ENCODE results near the gene CCNI2. TPM values are rescaled to one million over a fixed set of nuclear protein-coding genes. Genes with fewer than 3 reads are reported as not detected.

CCNI2 gene
- total RNA-seq, 2 donors from 2014 or later = 1.1 to 3.9 TPM

GRCh38 chr5:132776131-132776937, 29.1 kb downstream of the CCNI2 start:
- Mint-ChIP-seq H3K4me3 (peak overlapping the region; percentile 44), H3K36me3 (no peaks in the 10 kb centered on the region), H3K4me1 (ENCODE audit: low read depth in 2 of 2) (peaks cover 12 to 18% of the 10 kb centered on the region in 2 donors), H3K9me3 (no peaks in the 10 kb centered on the region), H3K27me3 (peaks cover 26 to 31% of the 10 kb centered on the region in 2 donors), H3K27ac (no peak overlapping the region)
- ATAC-seq (peak in 1 of 2 donors; percentile 7), DNase-seq (ENCODE audit: low spot score) (no peak)

GRCh38 chr5:132776938-132777208, 29.6 kb downstream of the CCNI2 start:
- Mint-ChIP-seq H3K36me3 (no peaks in the 10 kb centered on the region), H3K9me3 (no peaks in the 10 kb centered on the region), H3K27ac (no peak overlapping the region), H3K4me1 (ENCODE audit: low read depth in 2 of 2) (peaks cover 12 to 18% of the 10 kb centered on the region in 2 donors), H3K27me3 (peaks cover 31 to 36% of the 10 kb centered on the region in 2 donors), H3K4me3 (no peak overlapping the region)
- DNase-seq (ENCODE audit: low spot score) (no peak), ATAC-seq (no peak)

GRCh38 chr5:132777209-132778069, 30.2 kb downstream of the CCNI2 start, which contains the start of gene SEPTIN8:
SEPTIN8 (minus strand) TSS chr5:132777239; CDS start chr5:132777137, 102 bp downstream.
- peaks cover 36 to 42% of the 10 kb centered on the region in 2 donors for H3K27me3 Mint-ChIP-seq
- DNase-seq (ENCODE audit: low spot score) (peak; percentile 75), ATAC-seq (peak; percentile 82 to 84)
- H3K4me1 Mint-ChIP-seq (ENCODE audit: low read depth in 2 of 2) = peaks cover 12 to 18% of the 10 kb centered on the region in 2 donors
- H3K27ac Mint-ChIP-seq = peak within 1 kb of the TSS; percentile 19 to 72
- peak within 1 kb of the TSS; percentile 77 for H3K4me3 Mint-ChIP-seq
- H3K36me3 Mint-ChIP-seq = no peaks in the 10 kb centered on the region
- H3K9me3 Mint-ChIP-seq = no peaks in the 10 kb centered on the region

- Mint-ChIP-seq H3K4me3 (peak overlapping the region; percentile 77), H3K4me1 (ENCODE audit: low read depth in 2 of 2) (peaks cover 12 to 18% of the 10 kb centered on the region in 2 donors), H3K27ac (peak overlapping the region; percentile 19 to 72), H3K9me3 (no peaks in the 10 kb centered on the region), H3K36me3 (no peaks in the 10 kb centered on the region), H3K27me3 (peaks cover 36 to 42% of the 10 kb centered on the region in 2 donors)
- ATAC-seq = no peak
- no peak for DNase-seq (ENCODE audit: low spot score)
These were observed 30.9 kb downstream of the CCNI2 start for GRCh38 chr5:132778129-132778528.

DNA sequence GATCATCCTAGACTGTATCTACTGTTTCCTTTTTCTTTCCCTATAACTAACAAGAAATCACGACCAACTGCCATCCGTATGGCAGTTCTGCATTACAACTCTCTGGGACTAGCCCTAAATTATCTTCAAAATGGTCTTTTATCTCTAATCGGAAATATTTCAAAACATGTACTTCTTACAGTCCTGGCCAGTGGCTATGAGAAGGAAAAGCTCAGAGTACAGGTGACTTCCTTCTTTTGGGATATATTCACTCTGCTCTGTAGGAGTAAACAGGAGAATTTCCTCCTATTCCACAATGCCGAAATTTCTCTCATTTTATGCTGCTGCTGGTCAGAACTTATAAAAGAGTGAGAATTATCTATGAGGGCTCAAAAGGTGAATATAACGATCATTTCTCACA, 31.6 kb downstream of the CCNI2 start:
- ATAC-seq = no peak
- Mint-ChIP-seq H3K9me3 (no peaks in the 10 kb centered on the region), H3K27me3 (peaks cover 36 to 42% of the 10 kb centered on the region in 2 donors), H3K36me3 (no peaks in the 10 kb centered on the region), H3K27ac (no peak overlapping the region), H3K4me3 (peak overlapping the region; percentile 77), H3K4me1 (ENCODE audit: low read depth in 2 of 2) (peaks cover 8 to 18% of the 10 kb centered on the region in 2 donors)
- DNase-seq (ENCODE audit: low spot score) = no peak

DNA sequence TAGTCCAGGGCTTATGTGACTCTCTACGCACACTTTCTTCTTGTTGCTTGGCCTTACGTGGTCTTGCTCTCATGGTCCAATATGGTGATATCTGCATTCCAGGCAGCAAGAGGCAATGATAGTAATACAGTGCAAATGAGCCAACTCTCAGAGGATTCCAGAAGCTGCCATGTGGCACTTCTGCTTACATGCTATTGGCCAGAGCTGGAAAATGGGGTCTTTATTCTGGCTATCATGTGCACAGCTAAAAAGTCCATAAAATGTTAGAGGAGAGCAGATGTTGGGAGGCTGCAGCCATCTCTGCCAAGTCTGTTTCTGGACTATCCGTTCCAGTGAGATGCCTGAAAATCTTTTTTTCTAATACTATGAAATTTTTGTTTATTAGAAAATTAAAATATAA, 32.7 kb downstream of the CCNI2 start:
- Mint-ChIP-seq H3K36me3 (no peaks in the 10 kb centered on the region), H3K4me3 (no peak overlapping the region), H3K9me3 (no peaks in the 10 kb centered on the region), H3K27ac (no peak overlapping the region), H3K27me3 (peaks cover 37 to 45% of the 10 kb centered on the region in 2 donors), H3K4me1 (ENCODE audit: low read depth in 2 of 2) (peaks cover 8 to 18% of the 10 kb centered on the region in 2 donors)
- DNase-seq (ENCODE audit: low spot score) (no peak), ATAC-seq (no peak)

GRCh38 chr5:132780577-132780976, 33.4 kb downstream of the CCNI2 start:
- Mint-ChIP-seq H3K4me1 (ENCODE audit: low read depth in 2 of 2) (peaks cover 8 to 13% of the 10 kb centered on the region in 2 donors), H3K27ac (no peak overlapping the region), H3K4me3 (no peak overlapping the region), H3K9me3 (no peaks in the 10 kb centered on the region), H3K36me3 (no peaks in the 10 kb centered on the region), H3K27me3 (peaks cover 42 to 51% of the 10 kb centered on the region in 2 donors)
- DNase-seq (ENCODE audit: low spot score) (no peak), ATAC-seq (no peak)

DNA sequence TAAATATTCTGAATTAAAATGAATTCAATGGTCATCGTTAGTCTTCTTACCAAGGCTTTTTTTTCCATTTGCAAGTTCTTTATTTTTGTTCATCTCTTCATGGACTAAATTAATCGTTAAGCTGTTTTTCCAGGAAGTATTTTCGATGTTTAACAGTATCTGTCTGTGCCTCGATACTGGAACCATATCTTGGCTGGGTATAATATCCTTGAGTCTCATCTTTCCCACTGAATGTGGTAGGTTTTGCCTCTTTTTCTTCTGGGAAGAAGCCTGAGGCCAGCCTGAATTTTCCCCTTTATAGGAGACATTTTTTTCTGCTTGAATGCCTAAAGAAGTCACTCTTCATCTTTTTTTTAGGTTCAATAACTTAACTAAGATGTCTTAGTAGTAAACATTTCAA, 33.8 kb downstream of the CCNI2 start:
- Mint-ChIP-seq H3K4me1 (ENCODE audit: low read depth in 2 of 2) (peaks cover 8 to 12% of the 10 kb centered on the region in 2 donors), H3K27ac (no peak overlapping the region), H3K36me3 (no peaks in the 10 kb centered on the region), H3K4me3 (no peak overlapping the region), H3K27me3 (peaks cover 45 to 55% of the 10 kb centered on the region in 2 donors), H3K9me3 (no peaks in the 10 kb centered on the region)
- DNase-seq (ENCODE audit: low spot score) (no peak), ATAC-seq (no peak)

DNA sequence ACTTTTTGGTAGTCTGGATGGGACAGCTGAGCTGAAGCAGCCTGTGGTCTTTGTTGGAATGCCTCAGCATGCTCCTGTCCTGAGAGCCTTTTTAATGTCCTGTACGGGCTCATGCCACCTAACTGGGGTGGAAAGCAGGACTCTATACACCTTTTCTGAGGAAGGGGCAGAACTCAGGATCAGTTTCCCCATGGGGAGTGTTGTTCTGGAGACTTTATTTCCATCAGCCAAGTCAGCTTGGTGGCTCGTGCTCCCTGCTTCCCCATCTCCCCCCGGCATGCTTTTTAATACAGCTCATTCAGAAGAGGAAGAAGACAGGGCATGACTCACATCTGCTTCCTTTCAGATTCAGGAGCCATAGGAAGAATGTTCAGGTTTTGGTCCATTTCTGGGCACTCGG, 34.9 kb downstream of the CCNI2 start:
- no peaks in the 10 kb centered on the region for H3K9me3 Mint-ChIP-seq
- no peak overlapping the region for H3K27ac Mint-ChIP-seq
- H3K27me3 Mint-ChIP-seq = peaks cover 48 to 57% of the 10 kb centered on the region in 2 donors
- peaks cover 8 to 12% of the 10 kb centered on the region in 2 donors for H3K4me1 Mint-ChIP-seq (ENCODE audit: low read depth in 2 of 2)
- no peak overlapping the region for H3K4me3 Mint-ChIP-seq
- ATAC-seq (no peak), DNase-seq (ENCODE audit: low spot score) (no peak)
- H3K36me3 Mint-ChIP-seq = no peaks in the 10 kb centered on the region

DNA sequence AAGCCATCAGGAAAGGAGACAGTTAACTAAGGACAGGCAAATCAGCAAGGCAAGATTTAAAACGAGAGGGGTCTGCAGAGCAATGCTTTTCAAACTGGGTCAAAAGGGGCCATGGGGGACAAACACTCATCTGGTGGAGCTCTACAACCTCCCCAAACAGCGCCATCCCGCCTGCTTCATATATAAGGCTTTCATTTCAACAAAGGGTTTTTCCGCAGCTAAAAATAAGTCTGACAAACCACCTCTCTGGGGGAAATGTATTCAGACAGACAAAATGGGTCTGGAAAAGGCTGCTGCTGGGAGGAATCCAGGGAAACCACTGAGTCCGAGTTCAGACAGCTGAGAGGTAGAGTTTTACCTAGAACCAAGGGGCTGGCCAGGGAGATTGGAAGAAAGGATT, 38.1 kb downstream of the CCNI2 start:
- no peak overlapping the region for H3K4me3 Mint-ChIP-seq
- DNase-seq (ENCODE audit: low spot score) (no peak), ATAC-seq (no peak)
- H3K36me3 Mint-ChIP-seq = no peaks in the 10 kb centered on the region
- H3K27ac Mint-ChIP-seq = no peak overlapping the region
- peaks cover 31 to 34% of the 10 kb centered on the region in 2 donors for H3K27me3 Mint-ChIP-seq
- no peaks in the 10 kb centered on the region for H3K9me3 Mint-ChIP-seq
- no peaks in the 10 kb centered on the region for H3K4me1 Mint-ChIP-seq (ENCODE audit: low read depth in 2 of 2)

DNA sequence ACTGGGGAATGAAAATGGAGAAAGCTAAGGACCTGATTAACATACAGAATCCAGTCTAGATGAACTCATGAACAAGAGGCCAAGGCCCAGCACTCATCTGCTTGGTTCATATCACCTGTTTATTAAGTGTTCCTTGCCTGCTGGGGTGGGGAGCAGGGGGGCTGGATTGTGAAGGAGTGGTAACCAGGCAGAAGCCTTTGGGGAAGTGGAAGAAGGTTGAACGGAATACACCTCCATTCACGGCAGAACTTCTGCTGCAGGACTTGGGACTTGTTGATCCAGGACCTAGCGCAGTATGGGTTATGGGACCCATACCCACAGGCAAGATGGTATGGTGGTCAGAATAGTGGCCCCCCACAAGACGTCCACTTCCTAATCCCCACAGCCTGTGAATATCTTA, 38.6 kb downstream of the CCNI2 start:
- H3K27me3 Mint-ChIP-seq = peaks cover 31 to 32% of the 10 kb centered on the region in 2 donors
- H3K4me3 Mint-ChIP-seq = no peak overlapping the region
- no peaks in the 10 kb centered on the region for H3K4me1 Mint-ChIP-seq (ENCODE audit: low read depth in 2 of 2)
- no peaks in the 10 kb centered on the region for H3K36me3 Mint-ChIP-seq
- DNase-seq (ENCODE audit: low spot score) (no peak), ATAC-seq (no peak)
- no peak overlapping the region for H3K27ac Mint-ChIP-seq
- no peaks in the 10 kb centered on the region for H3K9me3 Mint-ChIP-seq

DNA sequence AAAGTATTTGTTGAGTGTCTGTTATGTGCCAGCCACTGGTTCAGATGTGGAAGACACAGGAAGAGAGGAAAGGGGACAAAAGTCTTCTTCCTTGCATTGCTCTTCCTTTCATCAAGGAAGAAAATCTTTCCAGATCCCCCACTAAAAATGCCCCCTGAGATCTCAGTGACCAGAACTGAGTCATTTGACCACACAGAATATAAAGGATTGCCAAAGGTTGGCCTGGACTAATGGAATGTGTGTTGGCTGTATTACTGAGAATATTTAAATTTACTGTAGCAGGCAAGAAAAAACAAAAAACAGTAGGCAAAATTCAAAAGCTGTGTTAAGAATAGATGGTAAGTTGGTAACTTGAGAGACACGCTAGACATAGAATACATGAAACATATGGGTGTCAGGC, 39.9 kb downstream of the CCNI2 start:
- Mint-ChIP-seq H3K9me3 (no peaks in the 10 kb centered on the region), H3K4me3 (no peak overlapping the region), H3K27me3 (peaks cover 23 to 24% of the 10 kb centered on the region in 2 donors), H3K4me1 (ENCODE audit: low read depth in 2 of 2) (no peaks in the 10 kb centered on the region), H3K27ac (no peak overlapping the region), H3K36me3 (no peaks in the 10 kb centered on the region)
- ATAC-seq (no peak), DNase-seq (ENCODE audit: low spot score) (no peak)

DNA sequence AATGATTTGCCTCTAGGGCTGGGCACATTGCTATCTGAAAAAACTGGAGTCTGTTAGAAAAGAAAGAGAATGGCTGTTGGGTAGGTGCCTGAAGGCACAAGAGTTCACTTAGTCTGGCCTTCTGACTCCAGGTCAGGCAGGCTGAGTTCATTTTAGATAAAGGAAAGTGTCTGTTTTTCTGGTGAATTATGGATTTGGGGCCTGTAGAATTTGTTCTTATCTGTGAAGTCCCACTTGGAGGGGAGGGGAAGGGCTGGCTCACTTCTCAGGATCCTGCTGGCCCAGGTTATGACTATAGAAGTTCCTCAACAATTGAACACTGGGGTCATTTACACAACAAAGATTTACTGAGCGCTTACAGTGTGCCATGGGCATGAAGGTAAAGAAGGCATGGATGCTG, 41.3 kb downstream of the CCNI2 start:
- peaks cover 28 to 32% of the 10 kb centered on the region in 2 donors for H3K27me3 Mint-ChIP-seq
- no peaks in the 10 kb centered on the region for H3K4me1 Mint-ChIP-seq (ENCODE audit: low read depth in 2 of 2)
- no peak for ATAC-seq
- H3K27ac Mint-ChIP-seq = no peak overlapping the region
- H3K4me3 Mint-ChIP-seq = no peak overlapping the region
- no peaks in the 10 kb centered on the region for H3K36me3 Mint-ChIP-seq
- no peaks in the 10 kb centered on the region for H3K9me3 Mint-ChIP-seq
- no peak for DNase-seq (ENCODE audit: low spot score)

Data from natural killer cell treated with Interleukin-12 subunit alpha and Interleukin-12 subunit beta and Interleukin-15 and Interleukin-18, amount 100 ng/mL, for 72 hours (primary cell).